ENCODE results near the gene EPHA2. TPM values are rescaled to one million over a fixed set of nuclear protein-coding genes. Genes with fewer than 3 reads are reported as not detected.

EPHA2 gene
- total RNA-seq, 1 donor from 2014 or later, result 58.9 TPM

- DNase-seq (ENCODE audit: low spot score), result no peak
Measured at GRCh38 chr1:16149702-16150488, 6.0 kb downstream of the EPHA2 start.

DNA sequence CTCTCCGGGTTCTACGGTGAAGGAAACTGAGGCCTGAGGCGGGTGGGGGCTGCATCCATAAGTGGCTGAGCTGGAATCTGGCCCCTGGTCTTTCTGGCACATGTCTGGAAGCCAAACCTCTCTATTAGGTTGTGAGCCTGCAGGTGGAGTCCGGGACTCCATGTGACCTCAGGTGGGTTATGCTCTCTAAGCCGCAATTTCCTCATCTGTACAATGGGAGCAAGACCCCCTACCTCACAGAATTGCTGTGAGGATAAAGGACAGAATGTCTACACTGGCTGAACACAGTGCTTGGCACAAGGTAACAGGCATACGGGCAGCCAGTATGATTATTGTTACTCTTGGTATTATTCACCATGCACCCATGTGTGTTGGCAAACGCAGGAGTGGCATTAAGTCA lies 6.7 kb downstream of the EPHA2 start:
- no peak for DNase-seq (ENCODE audit: low spot score)

DNA sequence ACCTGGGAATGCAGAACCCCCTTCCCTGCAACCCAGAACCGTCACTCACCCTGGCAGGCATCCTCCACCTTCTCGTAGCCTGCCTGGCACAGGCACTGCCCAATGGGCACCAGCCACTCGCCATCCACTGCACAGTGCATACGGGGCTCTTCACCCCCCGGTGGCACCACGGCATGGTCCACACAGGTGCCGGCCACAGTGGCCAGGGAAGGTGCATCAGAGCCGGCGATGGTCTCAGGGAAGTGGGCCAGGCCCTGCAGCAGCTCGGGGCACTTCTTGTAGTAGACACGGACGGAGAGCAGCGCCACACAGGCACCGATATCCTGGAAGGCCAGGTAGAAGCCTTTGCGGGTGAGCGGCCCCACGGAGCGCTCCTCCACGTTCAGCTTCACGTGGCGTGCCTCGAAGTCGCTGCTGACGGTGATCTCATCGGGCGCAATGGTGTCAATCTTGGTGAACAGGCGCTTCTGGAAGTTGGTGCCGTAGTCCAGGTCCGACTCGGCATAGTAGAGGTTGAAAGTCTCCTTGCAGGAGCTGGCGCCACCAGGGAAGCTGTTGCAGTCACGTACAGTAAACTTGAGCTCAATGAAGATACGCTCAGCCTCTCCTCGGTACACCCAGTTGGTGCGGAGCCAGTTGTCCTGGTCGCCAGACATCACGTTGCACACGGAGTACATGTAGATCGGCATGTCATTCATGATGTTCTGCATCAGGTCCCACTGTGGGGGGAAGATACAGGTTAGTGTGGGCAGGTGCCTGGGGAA lies 7.4 kb downstream of the EPHA2 start:
- DNase-seq (ENCODE audit: low spot score), result no peak

DNA sequence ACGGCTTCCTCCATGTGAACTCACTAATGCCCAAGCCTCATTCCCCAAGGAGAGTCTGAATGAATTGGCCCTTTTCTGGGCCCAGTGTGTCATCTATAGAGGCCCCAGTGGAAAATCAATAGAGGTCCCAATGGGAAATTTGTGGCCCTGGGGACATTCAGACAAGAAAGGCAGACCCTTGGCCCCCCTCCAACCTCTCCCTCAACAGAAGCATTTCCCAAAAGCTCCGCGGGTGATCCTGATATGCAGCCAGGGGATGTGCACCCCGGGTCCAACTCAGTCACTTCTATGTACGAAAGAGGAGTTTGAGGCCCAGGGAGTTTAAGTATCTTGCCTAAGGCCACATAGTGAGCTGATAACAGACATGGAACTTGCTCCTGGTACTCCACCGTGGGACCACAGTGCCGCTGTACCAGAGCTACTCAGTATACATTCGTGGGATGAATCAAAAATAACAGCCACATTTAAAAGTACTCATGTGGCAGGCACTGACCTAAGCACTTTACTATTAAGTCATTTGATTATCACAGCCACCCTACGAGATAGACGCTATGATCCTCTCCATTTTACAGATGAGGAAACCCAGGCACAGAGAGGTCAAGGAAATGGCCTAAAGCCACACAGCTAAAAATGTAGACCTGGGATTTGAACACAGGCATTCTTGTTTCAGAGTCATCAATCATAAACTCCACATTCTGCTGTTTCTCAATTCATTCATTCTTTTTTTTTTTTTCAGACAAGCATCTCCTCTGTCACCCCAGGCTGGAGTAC lies 8.5 kb downstream of the EPHA2 start:
- DNase-seq (ENCODE audit: low spot score), result no peak

- DNase-seq (ENCODE audit: low spot score), result peak; percentile 79
Measured at GRCh38 chr1:16146279-16147155, 9.4 kb downstream of the EPHA2 start.

- no peak for DNase-seq (ENCODE audit: low spot score)
Measured at GRCh38 chr1:16145662-16146278, 10.1 kb downstream of the EPHA2 start.

GRCh38 chr1:16145030-16145661 lies 10.7 kb downstream of the EPHA2 start:
- peak; percentile 81 for DNase-seq (ENCODE audit: low spot score)

GRCh38 chr1:16144325-16145029 lies 11.4 kb downstream of the EPHA2 start:
- DNase-seq (ENCODE audit: low spot score), result no peak

DNA sequence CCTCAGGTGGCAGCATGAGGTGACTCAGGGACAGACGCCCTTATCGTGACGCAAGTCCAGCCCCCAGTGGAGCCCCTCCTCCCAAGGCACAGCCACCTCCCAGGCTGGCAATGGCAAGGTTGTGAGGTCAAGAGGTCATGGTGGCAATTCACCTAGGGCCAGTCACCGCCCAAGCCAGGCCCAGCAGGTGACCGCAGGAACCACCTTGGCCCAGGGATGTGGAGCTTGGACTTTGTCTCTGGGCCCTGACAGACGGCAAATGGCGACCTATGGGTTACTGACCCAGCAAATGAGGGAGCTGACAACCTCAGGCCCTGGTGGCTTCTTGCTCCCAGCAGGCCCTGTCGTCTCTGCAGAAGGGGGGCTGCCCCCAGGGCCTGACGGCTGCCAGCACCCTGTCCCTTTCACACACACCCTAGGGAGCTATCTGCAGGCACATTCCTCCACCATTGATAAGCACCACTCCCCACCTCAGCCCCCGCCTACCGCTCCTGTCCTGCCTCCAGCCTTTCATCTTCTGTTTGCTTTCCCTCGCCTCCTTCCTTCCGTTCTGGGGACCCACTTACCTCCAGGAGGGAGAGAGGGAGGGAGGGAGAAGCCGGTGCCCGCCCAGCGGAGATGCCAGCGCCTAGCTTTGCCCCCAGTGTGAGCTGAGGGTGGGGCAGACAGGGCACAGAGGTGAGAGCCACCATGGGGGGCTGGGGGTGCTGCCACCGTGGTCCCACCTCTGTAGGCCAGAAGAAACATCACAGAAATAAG lies 12.1 kb downstream of the EPHA2 start:
- DNase-seq (ENCODE audit: low spot score), result peak; percentile 88

- peak; percentile 86 for DNase-seq (ENCODE audit: low spot score)
Measured at GRCh38 chr1:16143005-16143565, 12.8 kb downstream of the EPHA2 start.

DNA sequence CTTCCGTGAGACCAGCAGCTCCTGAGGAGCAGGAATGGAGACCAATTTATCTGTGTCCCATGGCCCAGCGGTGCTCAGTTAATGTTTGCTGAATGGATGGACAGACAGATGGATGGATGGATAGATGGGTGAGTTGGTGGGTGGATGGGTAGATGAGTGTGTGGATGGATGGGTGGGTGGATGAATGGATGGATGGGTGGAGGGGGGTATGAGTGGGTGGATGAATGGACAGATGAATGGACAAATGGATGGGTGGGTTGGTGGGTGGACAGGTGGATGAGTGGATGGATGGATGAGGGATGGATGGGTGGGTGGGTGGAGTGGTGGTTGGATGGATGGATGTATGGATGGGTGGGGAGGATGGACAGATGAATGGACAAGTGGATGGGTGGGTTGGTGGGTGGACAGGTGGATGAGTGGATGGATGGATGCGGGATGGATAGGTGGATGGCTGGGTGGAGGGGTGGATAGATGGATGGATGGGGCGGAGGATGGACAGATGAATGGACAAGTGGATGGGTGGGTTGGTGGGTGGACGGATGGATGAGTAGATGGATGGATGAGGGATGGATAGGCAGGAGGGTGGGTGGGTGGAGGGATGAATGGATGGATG lies 13.4 kb downstream of the EPHA2 start:
- no peak for DNase-seq (ENCODE audit: low spot score)

GRCh38 chr1:16141573-16142336 lies 14.1 kb downstream of the EPHA2 start:
- no peak for DNase-seq (ENCODE audit: low spot score)

GRCh38 chr1:16140068-16140596 lies 15.7 kb downstream of the EPHA2 start:
- no peak for DNase-seq (ENCODE audit: low spot score)

- DNase-seq (ENCODE audit: low spot score), result no peak
Measured at GRCh38 chr1:16139473-16139962, 16.4 kb downstream of the EPHA2 start.

GRCh38 chr1:16138772-16139221 lies 17.1 kb downstream of the EPHA2 start:
- no peak for DNase-seq (ENCODE audit: low spot score)

DNA sequence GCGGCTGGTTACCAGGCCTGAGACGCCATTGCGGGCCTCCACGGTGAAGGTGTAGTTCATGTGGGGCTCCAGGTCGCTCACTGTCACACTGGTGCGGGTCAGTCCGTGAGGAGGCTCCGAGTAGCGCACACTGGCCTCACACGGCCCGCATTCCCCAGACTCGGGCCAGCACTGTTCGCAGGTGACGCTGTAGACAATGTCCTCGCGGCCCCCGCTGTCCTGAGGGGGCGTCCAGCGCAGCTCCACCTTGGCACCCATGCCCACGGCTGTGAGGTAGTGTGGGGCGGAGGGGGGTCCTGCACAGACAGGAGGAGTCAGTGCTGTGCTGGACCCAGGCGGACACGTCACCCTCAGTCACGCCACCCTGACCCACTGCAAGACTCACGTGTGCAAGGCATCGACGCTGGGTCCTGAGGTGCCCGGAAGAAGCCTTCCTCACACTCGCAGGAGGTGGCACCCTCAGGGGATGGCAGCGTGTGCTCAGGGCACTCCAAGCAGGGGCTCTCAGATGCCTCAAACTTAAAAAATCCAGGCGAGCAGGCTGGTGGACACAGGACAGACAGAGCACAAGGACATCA lies 17.9 kb downstream of the EPHA2 start:
- DNase-seq (ENCODE audit: low spot score), result no peak

DNA sequence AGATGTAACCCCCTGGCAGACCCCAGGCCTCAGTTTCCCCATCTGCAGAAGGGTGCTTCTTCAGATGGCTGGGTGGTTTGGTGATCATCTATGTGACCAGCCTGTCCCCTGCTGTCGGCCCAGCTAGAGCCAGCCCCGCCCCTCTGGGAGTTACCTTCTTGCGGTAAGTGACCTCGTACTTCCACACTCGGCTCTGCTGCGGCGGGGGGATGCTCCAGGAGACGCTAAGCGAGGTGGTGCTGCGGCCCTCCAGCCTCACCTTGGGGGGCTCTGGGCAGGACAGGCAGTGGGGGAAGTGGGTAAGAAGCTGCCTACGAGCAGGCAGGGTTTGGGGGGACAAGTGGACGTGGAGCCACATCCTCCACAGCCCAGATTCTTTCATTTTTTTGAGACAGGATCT lies 20.4 kb downstream of the EPHA2 start:
- no peak for DNase-seq (ENCODE audit: low spot score)

All from ureter (tissue), 1 donor.